ENCODE data around the gene LRMDA. TPM values are rescaled to one million over a fixed set of nuclear protein-coding genes. Genes with fewer than 3 reads are reported as not detected.

Gene LRMDA
- polyA plus RNA-seq, 1 donor (not counting 4 experiments of a cell fraction or from before 2014, with no cell fraction given), result not detected

DNA sequence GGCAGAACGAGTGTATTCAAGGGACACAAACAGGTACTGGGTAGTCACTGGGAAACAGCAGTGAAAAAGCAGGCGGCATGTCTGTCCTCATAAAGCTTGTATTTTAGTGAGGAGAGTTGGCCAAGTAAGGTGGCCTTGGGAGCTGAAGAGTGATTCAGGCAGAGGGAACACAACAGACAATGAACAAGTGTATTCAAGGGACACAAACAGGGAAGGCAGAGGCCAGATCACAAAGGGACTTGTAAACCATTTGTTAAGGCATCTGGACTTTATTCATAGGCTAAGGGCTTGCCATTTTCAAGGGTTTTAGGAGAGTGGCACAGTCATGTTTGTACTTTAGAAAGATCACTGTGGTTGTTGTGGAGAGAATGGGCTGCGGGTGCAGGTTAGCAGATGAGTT is 49.0 kb downstream of the LRMDA start:
- DNase-seq (ENCODE audit: low read depth, low spot score) (no peak), FAIRE-seq (no peak)
- no peaks in the 10 kb centered on the region for H3K9me1 ChIP-seq (ENCODE audit: control insufficient read depth, extremely low read depth, insufficient read depth, low read length)
- TF ChIP-seq EZH2 (IDR thresholded peaks at IDR 0.05; ENCODE audit: low read length), result no peak
- TF ChIP-seq, protein P1, sequence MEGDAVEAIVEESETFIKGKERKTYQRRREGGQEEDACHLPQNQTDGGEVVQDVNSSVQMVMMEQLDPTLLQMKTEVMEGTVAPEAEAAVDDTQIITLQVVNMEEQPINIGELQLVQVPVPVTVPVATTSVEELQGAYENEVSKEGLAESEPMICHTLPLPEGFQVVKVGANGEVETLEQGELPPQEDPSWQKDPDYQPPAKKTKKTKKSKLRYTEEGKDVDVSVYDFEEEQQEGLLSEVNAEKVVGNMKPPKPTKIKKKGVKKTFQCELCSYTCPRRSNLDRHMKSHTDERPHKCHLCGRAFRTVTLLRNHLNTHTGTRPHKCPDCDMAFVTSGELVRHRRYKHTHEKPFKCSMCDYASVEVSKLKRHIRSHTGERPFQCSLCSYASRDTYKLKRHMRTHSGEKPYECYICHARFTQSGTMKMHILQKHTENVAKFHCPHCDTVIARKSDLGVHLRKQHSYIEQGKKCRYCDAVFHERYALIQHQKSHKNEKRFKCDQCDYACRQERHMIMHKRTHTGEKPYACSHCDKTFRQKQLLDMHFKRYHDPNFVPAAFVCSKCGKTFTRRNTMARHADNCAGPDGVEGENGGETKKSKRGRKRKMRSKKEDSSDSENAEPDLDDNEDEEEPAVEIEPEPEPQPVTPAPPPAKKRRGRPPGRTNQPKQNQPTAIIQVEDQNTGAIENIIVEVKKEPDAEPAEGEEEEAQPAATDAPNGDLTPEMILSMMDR (optimal IDR thresholded peaks at IDR 0.05 in 1 of 3, IDR thresholded peaks at IDR 0.05 in 1 of 3, conservative IDR thresholded peaks at IDR 0.05 in 1 of 3; ENCODE audit: extremely low read depth in 1 of 3, insufficient read depth in 2 of 3, low read length in 3 of 3), result no peak
- H3K4me3 ChIP-seq (ENCODE audit: control insufficient read depth in 2 of 3, extremely low read depth in 1 of 3, insufficient read depth in 2 of 3, low read depth in 1 of 3, low read length in 3 of 3), result no peak overlapping the region
- H3K36me3 ChIP-seq (ENCODE audit: control insufficient read depth in 2 of 2, extremely low read depth in 1 of 2, insufficient read depth in 2 of 2, low read length in 2 of 2), result no peaks in the 10 kb centered on the region
- no peak overlapping the region for H3K27ac ChIP-seq (ENCODE audit: control insufficient read depth, insufficient read depth, low read length)
- no peak overlapping the region for H3K9ac ChIP-seq (ENCODE audit: control insufficient read depth, extremely low read depth, insufficient read depth, low read length)
- H3K79me2 ChIP-seq (ENCODE audit: control insufficient read depth, insufficient read depth, low read length), result no peaks in the 10 kb centered on the region
- H4K20me1 ChIP-seq (ENCODE audit: control insufficient read depth, extremely low read depth, insufficient read depth, low read length), result no peaks in the 10 kb centered on the region
- dilution Hi-C loops (cut with MboI; ENCODE audit: extremely low pct_ligation_motif_present, low sequenced_read_pairs), result no loop called here
- no peak overlapping the region for H3K4me2 ChIP-seq (ENCODE audit: control insufficient read depth, extremely low read depth, insufficient read depth, low read depth, low read length)
- no peaks in the 10 kb centered on the region for H3K9me3 ChIP-seq (ENCODE audit: control insufficient read depth, low read depth, low read length)
- no peaks in the 10 kb centered on the region for H3K4me1 ChIP-seq (ENCODE audit: control insufficient read depth, extremely low read depth, insufficient read depth, low read length)
- no peak overlapping the region for H2AFZ ChIP-seq (ENCODE audit: control insufficient read depth, low read length)
- no peaks in the 10 kb centered on the region for H3K27me3 ChIP-seq (ENCODE audit: control insufficient read depth, extremely low read depth, insufficient read depth, low read length)

DNA sequence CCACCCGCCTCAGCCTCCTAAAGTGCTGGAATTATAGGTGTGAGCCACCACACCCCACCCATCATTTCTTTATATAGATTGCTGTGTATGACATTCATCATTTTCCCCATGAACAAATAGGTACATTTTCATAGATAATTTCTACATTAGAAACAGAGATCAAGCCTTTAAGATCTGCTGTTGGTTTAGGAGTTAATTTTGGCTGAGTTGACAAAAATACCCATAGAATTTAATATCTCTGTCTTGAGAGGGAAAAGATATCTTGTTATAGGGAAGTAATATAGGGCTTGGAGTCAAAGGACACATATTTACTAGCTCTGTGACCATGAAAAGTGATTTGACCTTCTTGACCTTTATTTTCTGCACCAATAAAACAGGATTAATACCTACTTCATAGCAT is 51.8 kb downstream of the LRMDA start:
- TF ChIP-seq, protein P1 (optimal IDR thresholded peaks at IDR 0.05 in 1 of 3, IDR thresholded peaks at IDR 0.05 in 1 of 3, conservative IDR thresholded peaks at IDR 0.05 in 1 of 3; ENCODE audit: extremely low read depth in 1 of 3, insufficient read depth in 2 of 3, low read length in 3 of 3), result no peak
- TF ChIP-seq EZH2 (IDR thresholded peaks at IDR 0.05; ENCODE audit: low read length), result no peak
- FAIRE-seq, result no peak
- dilution Hi-C loops (cut with MboI; ENCODE audit: extremely low pct_ligation_motif_present, low sequenced_read_pairs), result no loop called here

More for the DNA sequence above, 51.8 kb downstream of the LRMDA start:
- no peak overlapping the region for H2AFZ ChIP-seq (ENCODE audit: control insufficient read depth, low read length)
- H3K9me1 ChIP-seq (ENCODE audit: control insufficient read depth, extremely low read depth, insufficient read depth, low read length), result no peaks in the 10 kb centered on the region
- H3K9ac ChIP-seq (ENCODE audit: control insufficient read depth, extremely low read depth, insufficient read depth, low read length), result no peak overlapping the region
- H4K20me1 ChIP-seq (ENCODE audit: control insufficient read depth, extremely low read depth, insufficient read depth, low read length), result no peaks in the 10 kb centered on the region
- no peaks in the 10 kb centered on the region for H3K36me3 ChIP-seq (ENCODE audit: control insufficient read depth in 2 of 2, extremely low read depth in 1 of 2, insufficient read depth in 2 of 2, low read length in 2 of 2)
- no peak for DNase-seq (ENCODE audit: low read depth, low spot score)
- H3K27me3 ChIP-seq (ENCODE audit: control insufficient read depth, extremely low read depth, insufficient read depth, low read length), result no peaks in the 10 kb centered on the region
- H3K4me3 ChIP-seq (ENCODE audit: control insufficient read depth in 2 of 3, extremely low read depth in 1 of 3, insufficient read depth in 2 of 3, low read depth in 1 of 3, low read length in 3 of 3), result no peak overlapping the region
- no peaks in the 10 kb centered on the region for H3K9me3 ChIP-seq (ENCODE audit: control insufficient read depth, low read depth, low read length)
- no peaks in the 10 kb centered on the region for H3K79me2 ChIP-seq (ENCODE audit: control insufficient read depth, insufficient read depth, low read length)
- no peaks in the 10 kb centered on the region for H3K4me1 ChIP-seq (ENCODE audit: control insufficient read depth, extremely low read depth, insufficient read depth, low read length)
- H3K27ac ChIP-seq (ENCODE audit: control insufficient read depth, insufficient read depth, low read length), result no peak overlapping the region
- H3K4me2 ChIP-seq (ENCODE audit: control insufficient read depth, extremely low read depth, insufficient read depth, low read depth, low read length), result no peak overlapping the region

Data from keratinocyte (primary cell).